Neural crest cell (in vitro differentiated cells): ENCODE data around the gene MYO1E. TPM values are rescaled to one million over a fixed set of nuclear protein-coding genes. Genes with fewer than 3 reads are reported as not detected.

Source experiments
- DNase-seq: peaks from one replicate; pipeline ENCODE4 v3.0.0; 2021; ENCODE audit warnings: low read depth, mixed read lengths, low spot score
- H3K27ac Mint-ChIP-seq: one replicate; pipeline ENCODE4 v1.8.0; 2021; ENCODE audit warnings: mild to moderate bottlenecking, mixed read lengths; ENCODE audit not compliant: unreplicated experiment
- H3K27me3 Mint-ChIP-seq: 2 replicates; pipeline ENCODE4 v1.8.0; 2021; ENCODE audit warnings: low read depth, mild to moderate bottlenecking, mixed read lengths
- H3K36me3 Mint-ChIP-seq: 2 replicates; pipeline ENCODE4 v1.8.0; 2021; ENCODE audit warnings: low read depth, mild to moderate bottlenecking, mixed read lengths
- H3K4me1 Mint-ChIP-seq: 2 replicates; pipeline ENCODE4 v1.8.0; 2021; ENCODE audit warnings: mixed read lengths
- H3K4me3 Mint-ChIP-seq: one replicate; pipeline ENCODE4 v1.8.0; 2021; ENCODE audit warnings: mild to moderate bottlenecking, mixed read lengths
- H3K9me3 Mint-ChIP-seq: 2 replicates; pipeline ENCODE4 v1.8.0; 2021; ENCODE audit warnings: mixed read lengths
- CTCF ChIP-seq: fragments of 200-600 bp; sonication (generic); conservative IDR thresholded peaks from 2 replicates; pipeline ENCODE4 v1.5.0; 2021; ENCODE audit warnings: antibody characterized with exemption, mild to moderate bottlenecking
- total RNA-seq: library from RNA; stranded (reverse); gene quantifications from 2 replicates; pipeline ENCODE4 v1.2.1, GENCODE V29; 2021

The MYO1E gene
- total RNA-seq, 1 donor from 2014 or later, result 34.5 TPM

DNA sequence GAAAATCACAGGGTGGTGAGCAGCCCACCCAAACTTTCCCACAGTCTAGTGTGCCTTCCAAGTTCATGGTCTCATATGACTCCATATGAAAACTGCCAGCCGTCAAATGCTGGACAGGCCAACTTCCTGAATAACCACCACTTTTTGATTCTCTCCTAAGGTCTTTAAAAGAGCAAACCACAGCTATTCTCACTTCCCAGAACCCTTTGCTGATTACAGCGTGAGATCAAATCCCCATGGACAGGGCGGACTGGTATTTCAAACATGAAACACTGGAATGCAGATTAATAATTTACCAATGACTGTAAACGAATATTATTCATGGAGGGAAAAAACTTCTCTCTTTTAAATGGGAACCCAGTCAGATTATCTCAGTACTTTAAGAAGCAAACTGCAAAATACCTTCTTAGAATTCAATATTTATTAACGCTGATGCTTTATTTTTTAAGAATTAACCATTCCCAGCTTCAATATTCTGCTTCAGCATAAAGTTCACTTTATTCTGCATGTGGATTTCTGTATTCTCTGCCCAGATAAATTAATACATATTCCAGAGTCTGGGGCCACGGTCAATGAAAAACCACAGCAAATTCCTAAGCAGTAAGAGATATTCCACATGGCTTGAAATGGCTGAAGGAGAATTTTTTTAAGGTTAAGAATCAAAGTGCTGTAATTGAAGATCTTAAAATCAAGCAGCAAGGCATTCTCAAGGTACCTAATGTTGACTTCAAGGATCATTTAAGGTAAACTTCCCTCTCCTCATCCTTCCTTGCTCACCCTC is 42.9 kb downstream of the MYO1E start:
- Mint-ChIP-seq H3K9me3 (no peaks in the 10 kb centered on the region), H3K4me1 (peaks cover 9% of the 10 kb centered on the region), H3K27me3 (no peaks in the 10 kb centered on the region), H3K4me3 (no peak overlapping the region), H3K27ac (no peak overlapping the region), H3K36me3 (no peaks in the 10 kb centered on the region)
- DNase-seq, result no peak
- no peak for TF ChIP-seq CTCF

DNA sequence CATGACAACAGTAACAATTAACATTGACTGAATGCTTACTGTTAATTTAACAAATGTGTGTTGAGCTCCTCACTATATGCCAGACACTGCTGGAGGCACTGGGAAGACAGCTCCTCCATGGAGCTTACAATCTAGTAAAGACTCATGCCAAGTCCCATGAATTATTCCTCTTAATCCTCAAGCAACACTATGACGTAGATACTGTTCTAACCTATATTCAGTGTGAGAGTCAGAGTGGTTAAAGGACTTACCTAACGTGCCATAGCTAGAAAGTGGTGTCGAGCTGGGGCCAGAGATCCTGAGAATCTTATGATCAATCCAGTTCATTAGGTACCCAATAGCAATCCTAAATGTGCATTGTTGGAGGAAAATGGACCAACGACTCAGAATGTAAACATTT is 43.6 kb downstream of the MYO1E start:
- Mint-ChIP-seq H3K9me3 (no peaks in the 10 kb centered on the region), H3K36me3 (no peaks in the 10 kb centered on the region), H3K4me3 (no peak overlapping the region), H3K4me1 (peaks cover 4% of the 10 kb centered on the region), H3K27me3 (no peaks in the 10 kb centered on the region), H3K27ac (no peak overlapping the region)
- TF ChIP-seq CTCF, result no peak
- no peak for DNase-seq

GRCh38 chr15:59327942-59328341 is 44.7 kb downstream of the MYO1E start:
- Mint-ChIP-seq H3K27me3 (no peaks in the 10 kb centered on the region), H3K27ac (no peak overlapping the region), H3K9me3 (no peaks in the 10 kb centered on the region), H3K4me3 (no peak overlapping the region), H3K36me3 (no peaks in the 10 kb centered on the region), H3K4me1 (peaks cover 4% of the 10 kb centered on the region)
- DNase-seq, result no peak
- no peak for TF ChIP-seq CTCF

GRCh38 chr15:59326856-59327255 is 45.8 kb downstream of the MYO1E start:
- no peak for TF ChIP-seq CTCF
- Mint-ChIP-seq H3K4me3 (no peak overlapping the region), H3K27ac (no peak overlapping the region), H3K27me3 (no peaks in the 10 kb centered on the region), H3K36me3 (no peaks in the 10 kb centered on the region), H3K4me1 (peaks cover under 1% of the 10 kb centered on the region), H3K9me3 (no peaks in the 10 kb centered on the region)
- no peak for DNase-seq

GRCh38 chr15:59322056-59322759 is 50.5 kb downstream of the MYO1E start:
- TF ChIP-seq CTCF, result no peak
- H3K4me3 Mint-ChIP-seq, result no peak overlapping the region
- H3K4me1 Mint-ChIP-seq, result no peaks in the 10 kb centered on the region
- H3K27ac Mint-ChIP-seq, result no peak overlapping the region
- H3K27me3 Mint-ChIP-seq, result no peaks in the 10 kb centered on the region
- H3K36me3 Mint-ChIP-seq, result peaks cover 5% of the 10 kb centered on the region
- no peak for DNase-seq
- peaks cover 12% of the 10 kb centered on the region for H3K9me3 Mint-ChIP-seq
